Activated naive CD4-positive, alpha-beta T cell treated with anti-CD3 and anti-CD28 coated beads for 36 hours (primary cell): ENCODE results near the gene MET. TPM values are rescaled to one million over a fixed set of nuclear protein-coding genes. Genes with fewer than 3 reads are reported as not detected.

Experiments
- CTCF ChIA-PET: fragments of 350-600 bp; sonication (Branson Sonifier 250); formaldehyde crosslinking; loops from one replicate; lab custom pipeline; 2021; ENCODE audit warnings: antibody characterized with exemption; lab: Charles Lee
- DNase-seq: peaks from one replicate; pipeline ENCODE4 v3.0.0-alpha.2; 2020
- H3K27ac Mint-ChIP-seq: one replicate; pipeline ENCODE4 v1.8.0; 2021; ENCODE audit warnings: mild to moderate bottlenecking, mixed read lengths
- H3K27me3 Mint-ChIP-seq: one replicate; pipeline ENCODE4 v1.8.0; 2021; ENCODE audit warnings: low read depth, mixed read lengths
- H3K36me3 Mint-ChIP-seq: one replicate; pipeline ENCODE4 v1.8.0; 2021; ENCODE audit warnings: low read depth, mixed read lengths
- H3K4me1 Mint-ChIP-seq: one replicate; pipeline ENCODE4 v1.8.0; 2021; ENCODE audit warnings: low read depth, mixed read lengths
- H3K4me3 Mint-ChIP-seq: one replicate; pipeline ENCODE4 v1.8.0; 2021; ENCODE audit warnings: mild to moderate bottlenecking, moderate library complexity, mixed read lengths
- H3K9me3 Mint-ChIP-seq: one replicate; pipeline ENCODE4 v1.8.0; 2021; ENCODE audit warnings: mixed read lengths
- intact Hi-C: fragments of 100-400 bp; cut with micrococcal nuclease; formaldehyde crosslinking; loops from one replicate; pipeline ENCODE4 v1.15.1; 2023
- total RNA-seq, 2 experiments: library from RNA; stranded (reverse); gene quantifications; one replicate each; pipeline ENCODE4 v1.2.3, GENCODE V29; 2021

The MET gene
- total RNA-seq, 2 experiments from 2014 or later = 0.42 to 0.52 TPM

DNA sequence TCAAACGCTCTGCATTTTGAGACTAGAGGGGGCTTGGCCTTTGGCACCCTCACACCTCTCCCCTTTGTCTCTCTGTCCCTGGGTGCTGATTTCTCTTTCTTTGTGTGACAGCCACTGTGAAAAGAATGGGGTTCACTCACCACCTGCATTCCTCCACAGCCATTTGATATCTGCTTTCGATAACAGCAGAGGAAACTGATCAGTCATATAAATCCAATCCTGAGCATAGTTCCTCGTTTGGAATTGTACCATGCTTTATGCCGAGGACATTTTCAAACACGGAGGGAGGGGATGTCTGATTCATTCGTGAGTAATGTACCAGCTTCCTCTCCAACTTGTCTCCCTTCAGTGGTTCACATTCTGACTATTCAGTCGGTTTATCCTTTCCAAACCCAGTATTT is 15.8 kb downstream of the MET start:
- CTCF ChIA-PET = no interaction called here
- peaks cover 30% of the 10 kb centered on the region for H3K27me3 Mint-ChIP-seq
- no peaks in the 10 kb centered on the region for H3K36me3 Mint-ChIP-seq
- no peaks in the 10 kb centered on the region for H3K4me1 Mint-ChIP-seq
- DNase-seq = no peak
- no peak overlapping the region for H3K27ac Mint-ChIP-seq
- no peak overlapping the region for H3K4me3 Mint-ChIP-seq
- H3K9me3 Mint-ChIP-seq = no peaks in the 10 kb centered on the region
- intact Hi-C loops = no loop called here

DNA sequence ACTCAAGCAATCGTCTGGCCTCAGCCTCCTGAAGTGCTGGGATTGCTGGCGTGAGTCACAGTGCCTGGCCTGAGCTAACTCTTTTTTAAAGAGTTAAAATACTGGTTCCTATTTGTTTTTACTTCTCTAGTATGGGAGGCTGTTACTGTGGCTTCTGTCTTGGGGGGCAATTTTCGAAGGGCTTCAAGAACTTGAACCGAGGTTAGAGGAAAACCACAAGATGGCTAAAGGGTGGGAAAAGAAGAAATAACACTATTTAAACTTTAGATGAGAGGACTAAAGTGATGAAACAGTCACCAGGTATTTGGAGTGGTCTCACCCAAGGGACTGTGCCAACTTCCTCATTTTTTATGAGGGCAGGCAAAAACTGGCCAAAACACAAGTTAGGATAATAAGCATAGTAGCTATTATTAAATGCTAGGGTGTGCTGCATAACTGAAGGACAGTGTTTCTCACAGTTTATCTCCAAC is 17.8 kb downstream of the MET start:
- no peak for DNase-seq
- Mint-ChIP-seq H3K4me3 (no peak overlapping the region), H3K27ac (no peak overlapping the region), H3K9me3 (no peaks in the 10 kb centered on the region), H3K4me1 (no peaks in the 10 kb centered on the region), H3K27me3 (peaks cover 17% of the 10 kb centered on the region), H3K36me3 (no peaks in the 10 kb centered on the region)
- intact Hi-C loops = no loop called here
- CTCF ChIA-PET = no interaction called here

DNA sequence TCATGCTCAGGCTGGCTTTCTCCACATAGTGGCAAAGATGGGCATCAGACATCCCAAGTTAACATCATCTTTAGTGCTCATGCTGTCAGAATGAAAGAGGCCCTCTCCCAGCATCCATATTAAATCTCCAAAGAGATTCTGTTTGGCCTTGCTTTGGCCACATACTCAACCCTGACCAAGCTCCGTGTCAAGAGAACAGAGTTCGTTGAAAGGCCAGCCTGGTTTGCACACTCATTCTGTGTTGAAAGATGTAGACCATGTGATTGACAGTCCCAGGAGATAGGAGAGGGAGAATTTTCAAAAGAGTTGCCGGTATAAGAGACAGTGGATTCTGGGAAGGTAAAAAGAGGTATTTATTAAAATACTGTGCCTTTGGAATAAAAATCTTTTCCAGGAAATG is 19.7 kb downstream of the MET start:
- Mint-ChIP-seq H3K9me3 (no peaks in the 10 kb centered on the region), H3K4me1 (no peaks in the 10 kb centered on the region), H3K27ac (no peak overlapping the region), H3K36me3 (no peaks in the 10 kb centered on the region), H3K27me3 (peaks cover 16% of the 10 kb centered on the region), H3K4me3 (no peak overlapping the region)
- intact Hi-C loops = no loop called here
- no peak for DNase-seq
- CTCF ChIA-PET = interaction anchor here (0.8 kb wide), 1 partner anchor 524 kb away, joined by 3 read pairs; no protein-coding TSS in a partner anchor

DNA sequence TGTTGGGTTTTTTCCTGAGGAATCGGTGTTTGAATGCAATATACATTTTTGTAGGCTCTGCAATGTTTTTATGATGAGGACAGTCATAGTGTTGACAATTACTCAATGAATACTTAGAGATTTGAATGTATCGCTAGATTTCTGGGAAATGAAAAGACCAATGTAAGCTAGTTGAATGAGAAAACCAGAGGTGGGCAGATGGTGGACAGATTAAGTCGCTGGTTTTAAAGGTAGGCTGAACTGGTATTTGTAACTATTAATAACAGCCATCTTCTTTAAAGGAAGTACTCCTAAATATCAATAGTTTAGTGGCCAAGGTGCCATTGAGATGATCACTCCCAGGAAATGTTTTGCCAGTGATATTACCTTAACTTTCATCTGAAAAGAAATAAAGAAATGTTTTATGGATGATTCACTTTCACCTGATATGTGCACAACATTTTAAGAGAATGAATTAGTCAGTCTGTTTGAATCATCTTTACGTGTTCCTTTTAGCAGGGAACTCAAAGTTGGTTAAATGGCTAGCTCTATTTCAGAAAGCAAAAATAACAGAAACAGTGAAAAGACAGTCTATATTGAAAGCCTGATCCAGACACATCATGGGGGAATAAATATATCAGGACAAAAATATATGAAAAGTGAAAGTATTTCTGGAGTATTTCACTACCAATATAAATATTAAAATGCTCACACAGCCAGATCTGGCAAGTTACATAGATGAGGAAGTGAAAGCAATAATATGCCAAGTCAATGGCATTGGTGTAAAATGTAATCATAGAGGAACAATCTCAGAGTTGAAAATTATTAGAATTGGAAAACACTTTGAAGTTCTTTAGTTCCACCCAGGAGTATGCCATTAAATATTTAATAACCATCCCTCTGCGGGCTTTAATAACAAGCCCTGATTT is 20.7 kb downstream of the MET start:
- Mint-ChIP-seq H3K4me1 (no peaks in the 10 kb centered on the region), H3K9me3 (no peaks in the 10 kb centered on the region), H3K27ac (no peak overlapping the region), H3K36me3 (no peaks in the 10 kb centered on the region), H3K4me3 (no peak overlapping the region), H3K27me3 (peaks cover 11% of the 10 kb centered on the region)
- DNase-seq = no peak
- intact Hi-C loops = no loop called here
- CTCF ChIA-PET = interaction anchor here (0.8 kb wide), 1 partner anchor 525 kb away, joined by 3 read pairs; no protein-coding TSS in a partner anchor

DNA sequence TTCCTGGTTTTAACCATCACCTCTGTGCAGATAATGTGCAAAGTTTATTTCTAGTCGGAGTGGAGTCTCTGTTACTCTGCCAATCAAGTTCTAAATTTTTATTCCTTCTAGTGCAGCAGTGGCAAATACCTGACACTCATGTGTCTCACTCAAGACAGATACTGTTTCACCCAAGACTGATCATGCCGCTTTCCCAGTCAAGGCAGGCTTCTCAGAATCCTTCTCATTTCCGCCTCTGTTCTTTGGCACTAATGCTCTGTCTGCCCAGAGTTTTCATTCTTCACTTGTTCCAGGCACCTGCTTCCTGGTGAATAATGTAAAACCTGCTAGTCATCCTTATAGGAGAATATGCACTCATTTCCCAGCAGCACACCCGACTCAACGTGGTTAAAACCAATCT is 24.7 kb downstream of the MET start:
- DNase-seq = no peak
- Mint-ChIP-seq H3K27me3 (peaks cover 12% of the 10 kb centered on the region), H3K4me3 (no peak overlapping the region), H3K27ac (no peak overlapping the region), H3K4me1 (no peaks in the 10 kb centered on the region), H3K9me3 (no peaks in the 10 kb centered on the region), H3K36me3 (no peaks in the 10 kb centered on the region)
- CTCF ChIA-PET = no interaction called here
- intact Hi-C loops = no loop called here

DNA sequence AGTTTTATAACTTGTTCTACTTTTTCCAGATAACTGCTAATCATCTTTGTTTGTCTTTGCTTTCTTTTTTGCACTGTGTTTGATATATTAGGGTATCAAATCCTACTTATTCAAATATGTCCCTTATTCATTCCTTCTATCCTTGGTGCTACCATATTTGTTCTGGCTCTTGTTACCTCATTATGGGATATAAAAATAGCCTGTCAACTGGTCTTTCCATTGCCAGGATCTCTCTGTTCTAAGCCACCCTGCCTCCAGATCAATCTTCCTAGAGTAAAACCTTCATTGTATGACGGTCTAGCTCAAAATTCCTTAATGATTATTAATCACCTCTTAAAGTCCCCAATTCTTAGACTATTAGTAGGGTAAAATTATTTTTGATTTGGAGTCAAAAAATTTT is 25.2 kb downstream of the MET start:
- intact Hi-C loops = no loop called here
- CTCF ChIA-PET = no interaction called here
- Mint-ChIP-seq H3K4me1 (no peaks in the 10 kb centered on the region), H3K9me3 (no peaks in the 10 kb centered on the region), H3K27ac (no peak overlapping the region), H3K4me3 (no peak overlapping the region), H3K36me3 (no peaks in the 10 kb centered on the region), H3K27me3 (peaks cover 12% of the 10 kb centered on the region)
- no peak for DNase-seq

DNA sequence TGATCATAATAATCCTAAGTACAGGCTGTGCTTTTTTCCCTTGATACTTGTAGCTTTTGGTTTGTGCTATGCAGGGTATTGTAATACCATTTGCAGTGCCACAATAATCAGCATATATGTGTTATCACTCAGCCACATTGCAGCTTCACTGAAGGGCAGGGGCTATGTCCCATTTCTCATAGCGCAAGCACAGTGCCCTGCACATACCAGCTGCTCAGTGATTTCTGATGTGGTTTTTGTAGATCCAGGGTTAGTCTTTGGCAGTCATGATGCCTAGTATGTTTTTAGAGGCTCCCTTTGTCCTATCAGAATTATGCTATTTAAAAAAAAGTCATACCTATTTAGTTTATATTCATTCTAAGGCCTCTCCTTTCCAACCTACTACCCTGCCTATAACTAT is 25.8 kb downstream of the MET start:
- no peak overlapping the region for H3K27ac Mint-ChIP-seq
- peaks cover 14% of the 10 kb centered on the region for H3K27me3 Mint-ChIP-seq
- no peaks in the 10 kb centered on the region for H3K9me3 Mint-ChIP-seq
- intact Hi-C loops = no loop called here
- no peak overlapping the region for H3K4me3 Mint-ChIP-seq
- no peaks in the 10 kb centered on the region for H3K4me1 Mint-ChIP-seq
- H3K36me3 Mint-ChIP-seq = no peaks in the 10 kb centered on the region
- DNase-seq = no peak
- CTCF ChIA-PET = no interaction called here

DNA sequence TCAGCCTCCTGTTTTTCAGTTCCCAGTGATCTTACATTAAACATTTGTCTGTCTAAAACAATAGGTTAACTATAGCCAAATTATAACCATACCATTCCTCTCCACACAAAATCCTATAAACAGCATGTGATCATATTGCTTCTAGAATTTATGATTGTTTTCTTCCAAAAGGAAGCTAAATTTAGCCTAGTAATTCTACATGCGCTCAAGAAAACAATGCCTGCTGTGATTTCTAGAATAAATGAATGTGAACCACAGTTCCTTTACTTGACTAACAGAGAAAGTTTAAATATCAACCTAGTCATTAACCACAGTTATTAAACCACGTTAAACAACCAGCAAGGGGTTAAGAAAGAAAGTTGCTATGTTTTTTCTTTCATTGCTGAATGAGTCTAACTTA is 26.4 kb downstream of the MET start:
- Mint-ChIP-seq H3K4me1 (no peaks in the 10 kb centered on the region), H3K4me3 (no peak overlapping the region), H3K9me3 (no peaks in the 10 kb centered on the region), H3K27ac (no peak overlapping the region), H3K27me3 (peaks cover 17% of the 10 kb centered on the region), H3K36me3 (no peaks in the 10 kb centered on the region)
- intact Hi-C loops = no loop called here
- DNase-seq = no peak
- CTCF ChIA-PET = no interaction called here

DNA sequence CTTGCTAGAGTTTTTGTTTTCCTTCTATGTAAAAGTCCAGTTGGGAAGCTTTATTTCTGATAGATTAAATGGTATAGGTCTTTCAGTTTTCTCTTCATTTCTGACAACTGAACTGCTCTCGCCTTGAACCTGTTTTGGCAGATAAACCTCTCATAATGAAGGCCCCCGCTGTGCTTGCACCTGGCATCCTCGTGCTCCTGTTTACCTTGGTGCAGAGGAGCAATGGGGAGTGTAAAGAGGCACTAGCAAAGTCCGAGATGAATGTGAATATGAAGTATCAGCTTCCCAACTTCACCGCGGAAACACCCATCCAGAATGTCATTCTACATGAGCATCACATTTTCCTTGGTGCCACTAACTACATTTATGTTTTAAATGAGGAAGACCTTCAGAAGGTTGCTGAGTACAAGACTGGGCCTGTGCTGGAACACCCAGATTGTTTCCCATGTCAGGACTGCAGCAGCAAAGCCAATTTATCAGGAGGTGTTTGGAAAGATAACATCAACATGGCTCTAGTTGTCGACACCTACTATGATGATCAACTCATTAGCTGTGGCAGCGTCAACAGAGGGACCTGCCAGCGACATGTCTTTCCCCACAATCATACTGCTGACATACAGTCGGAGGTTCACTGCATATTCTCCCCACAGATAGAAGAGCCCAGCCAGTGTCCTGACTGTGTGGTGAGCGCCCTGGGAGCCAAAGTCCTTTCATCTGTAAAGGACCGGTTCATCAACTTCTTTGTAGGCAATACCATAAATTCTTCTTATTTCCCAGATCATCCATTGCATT is 27.1 kb downstream of the MET start:
- CTCF ChIA-PET = no interaction called here
- no peak overlapping the region for H3K27ac Mint-ChIP-seq
- peaks cover 19% of the 10 kb centered on the region for H3K27me3 Mint-ChIP-seq
- no peak for DNase-seq
- no peaks in the 10 kb centered on the region for H3K4me1 Mint-ChIP-seq
- intact Hi-C loops = no loop called here
- H3K36me3 Mint-ChIP-seq = no peaks in the 10 kb centered on the region
- H3K9me3 Mint-ChIP-seq = no peaks in the 10 kb centered on the region
- no peak overlapping the region for H3K4me3 Mint-ChIP-seq

DNA sequence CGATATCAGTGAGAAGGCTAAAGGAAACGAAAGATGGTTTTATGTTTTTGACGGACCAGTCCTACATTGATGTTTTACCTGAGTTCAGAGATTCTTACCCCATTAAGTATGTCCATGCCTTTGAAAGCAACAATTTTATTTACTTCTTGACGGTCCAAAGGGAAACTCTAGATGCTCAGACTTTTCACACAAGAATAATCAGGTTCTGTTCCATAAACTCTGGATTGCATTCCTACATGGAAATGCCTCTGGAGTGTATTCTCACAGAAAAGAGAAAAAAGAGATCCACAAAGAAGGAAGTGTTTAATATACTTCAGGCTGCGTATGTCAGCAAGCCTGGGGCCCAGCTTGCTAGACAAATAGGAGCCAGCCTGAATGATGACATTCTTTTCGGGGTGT is 27.7 kb downstream of the MET start:
- H3K4me3 Mint-ChIP-seq = no peak overlapping the region
- CTCF ChIA-PET = no interaction called here
- no peak overlapping the region for H3K27ac Mint-ChIP-seq
- DNase-seq = no peak
- H3K9me3 Mint-ChIP-seq = no peaks in the 10 kb centered on the region
- H3K4me1 Mint-ChIP-seq = no peaks in the 10 kb centered on the region
- H3K36me3 Mint-ChIP-seq = no peaks in the 10 kb centered on the region
- intact Hi-C loops = no loop called here
- H3K27me3 Mint-ChIP-seq = peaks cover 20% of the 10 kb centered on the region

DNA sequence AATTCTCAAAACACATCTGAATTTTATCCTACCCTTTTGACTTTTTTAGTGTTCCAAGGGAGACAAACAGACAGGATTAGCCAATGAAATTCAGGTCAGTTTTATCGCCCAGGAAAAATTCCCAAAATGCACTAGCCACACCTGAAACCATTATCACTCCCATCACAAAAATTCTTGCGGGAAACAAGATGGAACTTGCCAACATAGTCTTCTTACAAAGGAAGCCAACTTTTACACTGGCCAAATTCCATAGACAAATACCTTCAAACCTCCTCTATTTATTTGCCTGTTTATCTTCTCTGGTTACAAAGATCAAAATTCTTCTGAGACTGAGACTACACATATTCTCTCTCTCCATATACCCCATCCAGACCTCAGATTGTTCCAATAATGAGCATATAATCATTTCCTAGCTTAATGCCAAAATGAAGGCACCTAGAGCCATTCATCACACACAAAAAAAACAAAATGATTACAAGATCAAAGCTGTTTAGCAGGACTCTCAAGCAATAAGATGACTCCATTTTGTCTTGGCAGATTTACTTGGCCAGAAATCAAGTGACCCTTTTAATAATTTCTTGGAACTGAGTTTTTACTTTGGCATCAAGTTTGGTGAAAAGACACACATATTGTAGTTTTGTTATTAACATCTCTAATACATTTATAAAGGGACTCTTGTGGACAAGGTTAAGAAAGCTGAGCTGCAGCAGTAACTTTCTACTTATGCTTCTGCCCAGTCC is 30.2 kb downstream of the MET start:
- Mint-ChIP-seq H3K9me3 (no peaks in the 10 kb centered on the region), H3K36me3 (no peaks in the 10 kb centered on the region), H3K27ac (no peak overlapping the region), H3K4me1 (no peaks in the 10 kb centered on the region), H3K4me3 (no peak overlapping the region), H3K27me3 (peaks cover 21% of the 10 kb centered on the region)
- DNase-seq = no peak
- intact Hi-C loops = no loop called here
- CTCF ChIA-PET = interaction anchor here (0.7 kb wide), 1 partner anchor 9 kb away, joined by 3 read pairs; no protein-coding TSS in a partner anchor

DNA sequence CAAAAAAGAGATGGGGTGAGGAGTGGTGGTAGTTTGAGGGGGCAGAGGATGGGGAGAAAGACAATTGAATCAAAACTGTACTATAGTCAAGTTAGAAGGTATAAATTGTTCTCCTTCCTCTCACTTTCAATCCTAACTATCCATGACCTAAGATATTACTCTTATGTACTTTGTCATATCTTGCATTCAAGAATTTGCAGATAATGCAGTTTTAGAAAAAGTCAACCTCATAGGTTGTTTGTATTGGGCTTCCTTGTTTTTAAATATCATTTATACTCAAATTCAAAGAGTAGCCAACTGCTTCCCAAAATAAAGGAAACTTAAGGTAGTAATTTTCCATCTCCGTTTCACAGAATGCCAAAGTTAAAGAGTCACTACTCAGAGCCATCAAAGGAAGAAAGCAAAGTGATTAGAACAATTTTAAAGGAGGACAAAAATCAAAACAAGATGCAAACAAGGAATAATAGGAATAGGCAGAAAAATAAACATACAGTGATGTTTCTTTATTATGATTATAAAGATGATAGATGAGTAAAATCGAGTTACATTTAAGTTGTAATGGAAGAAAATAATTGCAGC is 32.7 kb downstream of the MET start:
- no peaks in the 10 kb centered on the region for H3K9me3 Mint-ChIP-seq
- H3K4me1 Mint-ChIP-seq = no peaks in the 10 kb centered on the region
- DNase-seq = no peak
- no peak overlapping the region for H3K27ac Mint-ChIP-seq
- no peaks in the 10 kb centered on the region for H3K36me3 Mint-ChIP-seq
- intact Hi-C loops = no loop called here
- no peak overlapping the region for H3K4me3 Mint-ChIP-seq
- H3K27me3 Mint-ChIP-seq = peaks cover 23% of the 10 kb centered on the region
- CTCF ChIA-PET = no interaction called here
